Breast epithelium (tissue), 4 donors: ENCODE data around the gene DVL1. TPM values are rescaled to one million over a fixed set of nuclear protein-coding genes. Genes with fewer than 3 reads are reported as not detected.

Experiments
- DNase-seq, 2 donors: peaks; one replicate each; pipeline ENCODE4 v3.0.0-alpha.2; 2019; ENCODE audit warnings: low spot score in 2 of 2
- H3K27ac ChIP-seq, 2 donors: fragments of 200-600 bp; sonication (generic) in 1 of 2; one replicate each; pipeline ENCODE4 v1.5.1; 2016 to 2019; ENCODE audit warnings: mild to moderate bottlenecking in 1 of 2
- H3K27me3 ChIP-seq, 2 donors: fragments of 200-600 bp; sonication (generic) in 1 of 2; one replicate each; pipeline versions ENCODE4 v1.5.1 to v1.6.0; 2017 to 2019; ENCODE audit warnings: control low read depth in 1 of 2, mild to moderate bottlenecking in 1 of 2
- H3K36me3 ChIP-seq: fragments of 200-600 bp; one replicate; pipeline ENCODE4 v1.5.1; 2019
- H3K4me1 ChIP-seq, 2 donors: fragments of 200-600 bp; sonication (generic); one replicate each; pipeline ENCODE4 v1.5.1; 2016 to 2019; ENCODE audit warnings: control low read depth in 1 of 2
- H3K4me3 ChIP-seq, 3 donors: fragments of 200-600 bp; sonication (generic); 1 replicate in 2 of 3; 2 replicates in 1 of 3; pipeline ENCODE4 v1.5.1; 2016 to 2019; ENCODE audit warnings: mild to moderate bottlenecking in 3 of 3, moderate library complexity in 2 of 3
- H3K9me3 ChIP-seq, 2 donors: fragments of 200-600 bp; sonication (generic) in 1 of 2; one replicate each; pipeline ENCODE4 v1.5.1; 2016 to 2019; ENCODE audit warnings: control low read depth in 1 of 2
- CTCF ChIP-seq, 3 donors: fragments of 450-650 bp; IDR thresholded peaks; one replicate each; pipeline ENCODE4 v1.5.1; 2016 to 2017; ENCODE audit warnings: antibody characterized with exemption in 3 of 3, mild to moderate bottlenecking in 3 of 3, moderate library complexity in 3 of 3
- POLR2A ChIP-seq: fragments of 450-650 bp; IDR thresholded peaks from one replicate; pipeline ENCODE4 v1.6.1; 2016; ENCODE audit warnings: antibody characterized with exemption, mild to moderate bottlenecking, moderate library complexity
- POLR2AphosphoS5 ChIP-seq, 3 donors: sonication (generic); formaldehyde crosslinking; IDR thresholded peaks; one replicate each; pipeline ENCODE4 v1.6.1; 2017; ENCODE audit warnings: antibody characterized with exemption in 3 of 3
- intact Hi-C: fragments of 100-400 bp; cut with DNase I; formaldehyde crosslinking; loops from one replicate; pipeline ENCODE4 v1.15.1; 2023; ENCODE audit warnings: low total_unique reads
- total RNA-seq, 3 donors: library from RNA; depleted of rRNA; stranded (reverse); fragments of >200 nt; gene quantifications; one replicate each; pipeline ENCODE4 v1.1.0, GENCODE V29; 2016

DVL1 gene
- total RNA-seq, 3 donors from 2014 or later = 55.2 to 70.1 (median 55.2) TPM

DNA sequence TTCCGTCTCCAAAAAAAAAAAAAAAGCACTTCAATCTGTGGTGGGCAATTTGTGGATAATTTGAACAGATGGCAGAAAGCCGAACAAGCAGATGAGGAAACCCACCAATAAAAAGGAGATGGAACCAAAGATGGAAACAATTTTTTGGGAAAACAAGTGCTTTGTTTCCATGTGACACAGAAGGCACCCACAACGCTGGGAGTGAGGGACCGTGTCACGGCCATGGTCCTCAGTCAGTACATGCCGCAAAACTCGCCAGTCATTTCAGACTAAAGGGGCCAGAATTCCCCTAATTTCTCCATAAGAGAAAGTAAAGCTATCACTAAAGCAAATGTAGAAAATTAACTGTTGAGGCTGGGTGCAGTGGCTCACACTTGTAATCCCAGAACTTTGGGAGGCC is 44.9 kb upstream of the DVL1 start:
- peaks cover 20% of the 10 kb centered on the region for H3K36me3 ChIP-seq
- no peaks in the 10 kb centered on the region for H3K9me3 ChIP-seq
- no peaks in the 10 kb centered on the region for H3K27me3 ChIP-seq
- no peak overlapping the region for H3K4me3 ChIP-seq
- DNase-seq = no peak
- H3K27ac ChIP-seq = no peak overlapping the region
- intact Hi-C loops = no loop called here
- peaks cover 0 to 9% of the 10 kb centered on the region in 2 donors for H3K4me1 ChIP-seq
- TF ChIP-seq CTCF (IDR thresholded peaks at IDR 0.05) (no peak), POLR2A (no peak), POLR2AphosphoS5 (IDR thresholded peaks at IDR 0.05) (no peak)

- DNase-seq = no peak
- H3K9me3 ChIP-seq = no peaks in the 10 kb centered on the region
- no peak overlapping the region for H3K27ac ChIP-seq
- intact Hi-C loops = no loop called here
- no peaks in the 10 kb centered on the region for H3K27me3 ChIP-seq
- H3K4me1 ChIP-seq = peaks cover 0 to 8% of the 10 kb centered on the region in 2 donors
- H3K4me3 ChIP-seq = no peak overlapping the region
- TF ChIP-seq POLR2AphosphoS5 (IDR thresholded peaks at IDR 0.05) (no peak), POLR2A (no peak), CTCF (IDR thresholded peaks at IDR 0.05) (no peak)
- H3K36me3 ChIP-seq = peaks cover 20% of the 10 kb centered on the region
Observed at GRCh38 chr1:1393428-1393827, 44.2 kb upstream of the DVL1 start.

DNA sequence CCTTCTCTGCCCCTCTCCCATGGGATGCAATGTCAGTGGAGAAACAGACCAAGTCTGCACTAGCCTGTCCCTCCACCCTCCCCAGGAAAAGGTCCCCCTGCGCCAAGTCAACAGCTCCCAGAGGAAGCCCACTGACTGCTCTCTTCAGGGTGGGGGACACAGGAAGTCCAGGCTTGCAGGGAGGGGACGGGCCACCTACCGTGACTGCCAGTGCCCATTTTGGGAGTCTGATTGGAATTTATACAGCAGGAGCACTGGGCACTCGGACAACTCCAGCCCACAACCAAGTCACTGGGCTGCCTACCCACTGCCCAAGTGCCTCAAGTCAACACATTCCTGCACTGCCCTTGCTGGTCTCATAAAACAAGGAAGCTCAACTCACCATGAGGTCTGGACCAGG is 43.8 kb upstream of the DVL1 start:
- no peak overlapping the region for H3K27ac ChIP-seq
- TF ChIP-seq POLR2AphosphoS5 (IDR thresholded peaks at IDR 0.05) (no peak), CTCF (IDR thresholded peaks at IDR 0.05) (no peak), POLR2A (no peak)
- peaks cover 21% of the 10 kb centered on the region for H3K36me3 ChIP-seq
- H3K4me1 ChIP-seq = peaks cover 0 to 4% of the 10 kb centered on the region in 2 donors
- no peak for DNase-seq
- H3K9me3 ChIP-seq = no peaks in the 10 kb centered on the region
- H3K4me3 ChIP-seq = no peak overlapping the region
- no peaks in the 10 kb centered on the region for H3K27me3 ChIP-seq
- intact Hi-C loops = no loop called here

DNA sequence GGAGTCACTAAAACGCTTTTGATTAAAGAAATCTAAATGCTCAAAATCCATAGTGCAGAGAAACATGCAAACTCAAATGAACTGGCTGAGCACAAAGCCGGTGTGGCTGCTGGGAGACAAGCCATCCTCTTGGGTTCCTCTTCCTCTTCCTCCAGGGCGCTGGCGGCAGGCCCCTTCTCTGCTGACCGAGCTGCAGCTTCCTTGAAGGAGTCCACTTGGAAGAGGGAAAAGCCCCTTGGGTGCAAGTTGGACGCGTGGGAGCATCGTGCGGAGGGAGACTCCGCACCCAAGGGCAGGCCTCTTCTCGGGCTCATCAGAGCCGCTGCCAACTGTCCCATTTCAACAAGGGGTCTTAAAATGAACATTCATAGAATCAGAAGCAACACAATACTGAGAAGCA is 42.0 kb upstream of the DVL1 start:
- Histone ChIP-seq H3K4me3 (no peak overlapping the region), H3K36me3 (peaks cover 36% of the 10 kb centered on the region), H3K4me1 (no peaks in the 10 kb centered on the region), H3K27me3 (no peaks in the 10 kb centered on the region), H3K9me3 (no peaks in the 10 kb centered on the region), H3K27ac (no peak overlapping the region)
- no peak for DNase-seq
- intact Hi-C loops = no loop called here
- TF ChIP-seq POLR2A = no peak
- no peak for TF ChIP-seq POLR2AphosphoS5 (IDR thresholded peaks at IDR 0.05)
- no peak for TF ChIP-seq CTCF (IDR thresholded peaks at IDR 0.05)

DNA sequence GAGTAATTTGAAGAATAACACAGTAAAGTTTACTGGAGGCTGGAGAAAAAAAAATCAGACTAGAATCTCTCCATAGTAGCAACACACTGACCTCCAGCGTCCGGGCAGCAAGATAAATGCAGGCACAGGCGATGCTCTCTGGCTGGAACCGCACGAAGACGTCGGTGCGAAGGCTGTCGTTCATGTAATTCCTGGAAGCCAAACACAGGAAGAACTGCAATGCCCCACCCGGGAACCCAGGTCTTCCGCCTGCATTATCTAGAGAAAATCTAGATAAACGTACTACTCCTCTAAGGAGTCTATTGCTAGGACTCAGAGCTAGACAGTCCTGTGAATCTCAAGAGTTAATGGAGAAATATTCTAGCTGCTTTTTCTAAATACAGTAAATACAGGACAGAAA is 41.5 kb upstream of the DVL1 start:
- Histone ChIP-seq H3K36me3 (peaks cover 36% of the 10 kb centered on the region), H3K4me1 (no peaks in the 10 kb centered on the region), H3K27ac (no peak overlapping the region), H3K27me3 (no peaks in the 10 kb centered on the region), H3K9me3 (no peaks in the 10 kb centered on the region), H3K4me3 (no peak overlapping the region)
- TF ChIP-seq POLR2A (no peak), POLR2AphosphoS5 (IDR thresholded peaks at IDR 0.05) (no peak), CTCF (IDR thresholded peaks at IDR 0.05) (no peak)
- intact Hi-C loops = no loop called here
- DNase-seq = no peak
